GM19372 (cell line): Measurements from ENCODE around the gene CAMK2B.

Source experiments
- ATAC-seq: cut with Tn5 transposase; IDR thresholded peaks from one replicate; pipeline ENCODE4 v1.9.1; 2021; ENCODE audit warnings: mild to moderate bottlenecking, low read depth, moderate library complexity; ENCODE audit not compliant: unreplicated experiment

CAMK2B gene

GRCh38 chr7:44259547-44260457, 65.6 kb downstream of the CAMK2B start:
- ATAC-seq: no peak

- no peak for ATAC-seq
Observed at GRCh38 chr7:44258865-44259546, 66.4 kb downstream of the CAMK2B start.

GRCh38 chr7:44258423-44258760, 67.0 kb downstream of the CAMK2B start:
- ATAC-seq: no peak

- ATAC-seq: peak; percentile 89
Observed at GRCh38 chr7:44257618-44258422, 67.6 kb downstream of the CAMK2B start.

- ATAC-seq: no peak
Observed at GRCh38 chr7:44257213-44257612, 68.2 kb downstream of the CAMK2B start.

GRCh38 chr7:44256459-44256858, 68.9 kb downstream of the CAMK2B start:
- no peak for ATAC-seq

GRCh38 chr7:44251881-44252280, 73.5 kb downstream of the CAMK2B start:
- ATAC-seq: no peak

- ATAC-seq: no peak
Observed at GRCh38 chr7:44251269-44251668, 74.1 kb downstream of the CAMK2B start.

GRCh38 chr7:44249639-44250234, 75.7 kb downstream of the CAMK2B start:
- no peak for ATAC-seq

GRCh38 chr7:44247868-44248651, 77.3 kb downstream of the CAMK2B start:
- no peak for ATAC-seq

- ATAC-seq: no peak
Observed at GRCh38 chr7:44246396-44247113, 78.8 kb downstream of the CAMK2B start.

- no peak for ATAC-seq
Observed at GRCh38 chr7:44244282-44244681, 81.1 kb downstream of the CAMK2B start.

- ATAC-seq: no peak
Observed at GRCh38 chr7:44242091-44242490, 83.3 kb downstream of the CAMK2B start.

- ATAC-seq: peak; percentile 72
Observed at GRCh38 chr7:44240983-44241510, 84.3 kb downstream of the CAMK2B start.

GRCh38 chr7:44240376-44240775, 85.0 kb downstream of the CAMK2B start:
- no peak for ATAC-seq

- no peak for ATAC-seq
Observed at GRCh38 chr7:44239361-44239760, 86.0 kb downstream of the CAMK2B start.

GRCh38 chr7:44238116-44238695, 87.2 kb downstream of the CAMK2B start:
- no peak for ATAC-seq

- no peak for ATAC-seq
Observed at GRCh38 chr7:44237696-44238095, 87.7 kb downstream of the CAMK2B start.

- no peak for ATAC-seq
Observed at GRCh38 chr7:44236333-44236728, 89.1 kb downstream of the CAMK2B start.
